ENCODE results near the gene GNG12.

DNA sequence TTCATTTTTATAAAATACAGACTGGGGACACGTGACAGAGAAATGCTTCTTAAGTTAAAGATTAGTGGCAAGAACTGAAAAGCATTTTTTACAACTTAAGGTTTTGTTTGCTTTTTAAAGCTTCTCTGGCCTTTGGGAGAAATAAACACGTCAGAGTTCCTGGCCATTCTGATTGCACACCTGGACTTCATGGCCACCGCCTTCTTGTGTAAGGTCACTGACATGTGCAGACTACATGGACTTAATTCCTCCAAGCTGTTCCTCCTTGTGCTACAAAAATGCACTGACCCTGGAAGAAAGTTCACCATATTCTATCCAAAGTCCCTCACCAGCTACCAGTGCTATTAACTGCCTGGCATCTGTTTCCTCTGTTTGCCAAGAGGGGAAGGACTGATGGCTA lies 92.1 kb downstream of the GNG12 start:
- TF ChIP-seq, protein P1, sequence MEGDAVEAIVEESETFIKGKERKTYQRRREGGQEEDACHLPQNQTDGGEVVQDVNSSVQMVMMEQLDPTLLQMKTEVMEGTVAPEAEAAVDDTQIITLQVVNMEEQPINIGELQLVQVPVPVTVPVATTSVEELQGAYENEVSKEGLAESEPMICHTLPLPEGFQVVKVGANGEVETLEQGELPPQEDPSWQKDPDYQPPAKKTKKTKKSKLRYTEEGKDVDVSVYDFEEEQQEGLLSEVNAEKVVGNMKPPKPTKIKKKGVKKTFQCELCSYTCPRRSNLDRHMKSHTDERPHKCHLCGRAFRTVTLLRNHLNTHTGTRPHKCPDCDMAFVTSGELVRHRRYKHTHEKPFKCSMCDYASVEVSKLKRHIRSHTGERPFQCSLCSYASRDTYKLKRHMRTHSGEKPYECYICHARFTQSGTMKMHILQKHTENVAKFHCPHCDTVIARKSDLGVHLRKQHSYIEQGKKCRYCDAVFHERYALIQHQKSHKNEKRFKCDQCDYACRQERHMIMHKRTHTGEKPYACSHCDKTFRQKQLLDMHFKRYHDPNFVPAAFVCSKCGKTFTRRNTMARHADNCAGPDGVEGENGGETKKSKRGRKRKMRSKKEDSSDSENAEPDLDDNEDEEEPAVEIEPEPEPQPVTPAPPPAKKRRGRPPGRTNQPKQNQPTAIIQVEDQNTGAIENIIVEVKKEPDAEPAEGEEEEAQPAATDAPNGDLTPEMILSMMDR (IDR thresholded peaks at IDR 0.05 in 8 of 11, conservative IDR thresholded peaks at IDR 0.05 in 3 of 11), result no peak
- TF ChIP-seq POLR2A (IDR thresholded peaks at IDR 0.05), result no peak
- TF ChIP-seq POLR2AphosphoS5 (IDR thresholded peaks at IDR 0.05), result no peak
